ENCODE results near the gene HPN. TPM values are rescaled to one million over a fixed set of nuclear protein-coding genes. Genes with fewer than 3 reads are reported as not detected.

Gene HPN
- total and polyA plus RNA-seq, 2 donors (not counting 3 experiments of a cell fraction or from before 2014, with no cell fraction given), result 0.10 TPM; not detected in 1

DNA sequence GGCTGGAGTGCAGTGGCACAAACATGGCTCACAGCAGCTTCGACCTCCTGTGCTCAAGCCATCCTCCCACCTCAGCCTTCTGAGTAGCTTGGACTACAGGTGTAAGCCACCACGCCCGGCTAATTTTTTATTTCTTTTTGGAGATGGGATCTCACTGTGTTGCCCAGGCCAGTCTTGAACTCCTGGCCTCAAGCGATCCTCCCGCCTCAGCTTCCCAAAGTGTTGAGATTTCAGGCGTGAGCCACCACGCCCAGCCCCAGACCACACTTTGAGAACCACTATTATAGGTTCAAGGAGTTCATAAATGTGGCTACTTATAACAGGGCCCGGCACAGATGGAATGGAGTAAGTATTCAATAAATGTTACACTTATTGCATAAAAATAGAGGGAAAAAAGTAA, 14.5 kb upstream of the HPN start:
- Histone ChIP-seq H3K27ac (ENCODE audit: insufficient read depth, low read depth, low read length) (no peak overlapping the region), H4K20me1 (replicated peaks; ENCODE audit: control insufficient read depth, extremely low read depth, insufficient read depth, low read length) (no peaks in the 10 kb centered on the region), H3K79me2 (ENCODE audit: control insufficient read depth, insufficient read depth, low read length) (no peaks in the 10 kb centered on the region), H3K9me3 (replicated peaks; ENCODE audit: control insufficient read depth, insufficient read depth, low read length) (no peaks in the 10 kb centered on the region), H3K9ac (replicated peaks; ENCODE audit: extremely low read depth, insufficient read depth, low read length) (no peak overlapping the region), H3K4me1 (ENCODE audit: control insufficient read depth, extremely low read depth, insufficient read depth, low read length) (peaks cover 2% of the 10 kb centered on the region), H2AFZ (ENCODE audit: low read depth, low read length) (no peak overlapping the region), H3K9me1 (replicated peaks; ENCODE audit: control insufficient read depth, extremely low read depth, insufficient read depth, low read length) (no peaks in the 10 kb centered on the region), H3K4me3 (replicated peaks in 1 of 3; ENCODE audit: insufficient read depth in 1 of 3, low read depth in 1 of 3, low read length in 3 of 3) (no peak overlapping the region), H3K36me3 (ENCODE audit: control insufficient read depth in 2 of 2, extremely low read depth in 1 of 2, insufficient read depth in 2 of 2, low read length in 2 of 2) (peaks cover 3 to 47% of the 10 kb centered on the region in 2 experiments), H3K27me3 (ENCODE audit: control insufficient read depth in 2 of 2, insufficient read depth in 2 of 2, low read length in 2 of 2) (no peaks in the 10 kb centered on the region), H3K4me2 (ENCODE audit: insufficient read depth, low read length) (no peak overlapping the region)
- no TSS peak for BruUV-seq (replicated peaks)
- dilution Hi-C loops (cut with MboI; ENCODE audit: extremely low pct_ligation_motif_present, low sequenced_read_pairs), result no loop called here
- no peak for DNase-seq (ENCODE audit: low read depth, low spot score)
- CTCF ChIA-PET, result interaction anchor here (0.8 to 2.0 kb wide), 5 partner anchors 11 to 186 kb away, joined by 3 to 8 read pairs (median 3); no protein-coding TSS in a partner anchor
- POLR2A ChIA-PET, result no interaction called here
- TF ChIP-seq POLR2A (IDR thresholded peaks at IDR 0.05; ENCODE audit: low read depth, low read length) (no peak), EZH2 (IDR thresholded peaks at IDR 0.05; ENCODE audit: borderline replicate concordance, low read depth, low read length, severe bottlenecking) (no peak)
- FAIRE-seq, result no peak
- intact Hi-C loops (cut with micrococcal nuclease), result no loop called here

DNA sequence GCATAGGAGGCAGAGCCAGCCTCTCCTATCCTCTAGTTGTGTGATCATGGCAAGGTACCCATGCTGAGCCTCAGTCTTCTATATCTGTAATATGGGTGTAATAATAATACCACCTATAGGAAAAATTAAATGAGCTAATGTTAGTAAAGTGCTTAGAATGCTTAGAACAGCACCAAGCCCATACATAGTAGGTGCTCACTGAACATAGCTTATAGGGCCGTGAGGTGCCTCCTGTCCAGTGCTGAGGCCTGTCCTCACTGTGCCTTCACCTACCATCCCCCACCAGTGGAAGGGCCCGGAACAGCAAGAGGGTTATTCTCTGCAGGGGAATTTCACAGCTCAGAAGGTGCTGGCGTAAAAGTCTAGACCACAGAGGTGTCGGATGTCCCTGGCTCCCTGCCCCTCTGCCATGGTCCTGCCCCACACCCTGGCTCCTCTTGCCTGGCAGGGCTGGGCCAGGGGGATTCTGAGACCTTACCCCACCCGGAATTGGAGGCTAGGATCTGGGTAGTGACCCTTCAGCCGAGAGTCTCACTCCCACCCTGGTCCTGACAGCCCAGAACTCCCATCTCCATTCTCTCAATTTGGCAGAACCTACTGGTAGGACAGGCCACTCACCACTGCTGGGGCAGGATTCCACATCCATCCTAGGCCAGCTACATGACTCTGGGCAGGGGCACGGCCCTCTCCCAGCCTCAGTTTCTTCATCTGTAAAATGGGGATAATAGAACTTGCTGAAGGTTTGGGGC, 13.5 kb upstream of the HPN start:
- H3K36me3 ChIP-seq (ENCODE audit: control insufficient read depth in 2 of 2, extremely low read depth in 1 of 2, insufficient read depth in 2 of 2, low read length in 2 of 2), result peaks cover 3 to 39% of the 10 kb centered on the region in 2 experiments
- H3K4me3 ChIP-seq (replicated peaks in 1 of 3; ENCODE audit: insufficient read depth in 1 of 3, low read depth in 1 of 3, low read length in 3 of 3), result no peak overlapping the region
- no peak overlapping the region for H3K27ac ChIP-seq (ENCODE audit: insufficient read depth, low read depth, low read length)
- intact Hi-C loops (cut with micrococcal nuclease), result no loop called here
- no peak overlapping the region for H3K4me2 ChIP-seq (ENCODE audit: insufficient read depth, low read length)
- CTCF ChIA-PET, result interaction anchor here (0.7 to 2.0 kb wide), 3 partner anchors 10 to 56 kb away, joined by 3 to 8 read pairs (median 3); no protein-coding TSS in a partner anchor
- DNase-seq (ENCODE audit: low read depth, low spot score), result no peak
- TSS peak; percentile 10 for BruUV-seq (replicated peaks)
- POLR2A ChIA-PET, result interaction anchor here (0.6 kb wide), 1 partner anchor 15 kb away, joined by 3 read pairs; no protein-coding TSS in a partner anchor
- H3K9me1 ChIP-seq (replicated peaks; ENCODE audit: control insufficient read depth, extremely low read depth, insufficient read depth, low read length), result no peaks in the 10 kb centered on the region
- no peaks in the 10 kb centered on the region for H3K9me3 ChIP-seq (replicated peaks; ENCODE audit: control insufficient read depth, insufficient read depth, low read length)
- H4K20me1 ChIP-seq (replicated peaks; ENCODE audit: control insufficient read depth, extremely low read depth, insufficient read depth, low read length), result no peaks in the 10 kb centered on the region
- peaks cover 2% of the 10 kb centered on the region for H3K4me1 ChIP-seq (ENCODE audit: control insufficient read depth, extremely low read depth, insufficient read depth, low read length)
- FAIRE-seq, result no peak
- H3K27me3 ChIP-seq (ENCODE audit: control insufficient read depth in 2 of 2, insufficient read depth in 2 of 2, low read length in 2 of 2), result no peaks in the 10 kb centered on the region
- no peaks in the 10 kb centered on the region for H3K79me2 ChIP-seq (ENCODE audit: control insufficient read depth, insufficient read depth, low read length)
- no peak overlapping the region for H2AFZ ChIP-seq (ENCODE audit: low read depth, low read length)
- TF ChIP-seq MYC (IDR thresholded peaks at IDR 0.05; ENCODE audit: low read depth, low read length) (no peak), GATA2 (IDR thresholded peaks at IDR 0.05; ENCODE audit: insufficient read depth, insufficient read length, low read depth, low read length) (no peak), JUN (IDR thresholded peaks at IDR 0.05; ENCODE audit: borderline replicate concordance, insufficient read depth, insufficient read length, low read depth) (no peak), POLR2A (IDR thresholded peaks at IDR 0.05; ENCODE audit: low read depth, low read length) (peak; percentile 21), EZH2 (IDR thresholded peaks at IDR 0.05; ENCODE audit: borderline replicate concordance, low read depth, low read length, severe bottlenecking) (no peak), POLR2AphosphoS5 (IDR thresholded peaks at IDR 0.05; ENCODE audit: insufficient read depth, low read depth, low read length) (no peak), FOS (IDR thresholded peaks at IDR 0.05; ENCODE audit: borderline replicate concordance, insufficient read depth, low read length) (no peak)
- TF ChIP-seq, protein P1, sequence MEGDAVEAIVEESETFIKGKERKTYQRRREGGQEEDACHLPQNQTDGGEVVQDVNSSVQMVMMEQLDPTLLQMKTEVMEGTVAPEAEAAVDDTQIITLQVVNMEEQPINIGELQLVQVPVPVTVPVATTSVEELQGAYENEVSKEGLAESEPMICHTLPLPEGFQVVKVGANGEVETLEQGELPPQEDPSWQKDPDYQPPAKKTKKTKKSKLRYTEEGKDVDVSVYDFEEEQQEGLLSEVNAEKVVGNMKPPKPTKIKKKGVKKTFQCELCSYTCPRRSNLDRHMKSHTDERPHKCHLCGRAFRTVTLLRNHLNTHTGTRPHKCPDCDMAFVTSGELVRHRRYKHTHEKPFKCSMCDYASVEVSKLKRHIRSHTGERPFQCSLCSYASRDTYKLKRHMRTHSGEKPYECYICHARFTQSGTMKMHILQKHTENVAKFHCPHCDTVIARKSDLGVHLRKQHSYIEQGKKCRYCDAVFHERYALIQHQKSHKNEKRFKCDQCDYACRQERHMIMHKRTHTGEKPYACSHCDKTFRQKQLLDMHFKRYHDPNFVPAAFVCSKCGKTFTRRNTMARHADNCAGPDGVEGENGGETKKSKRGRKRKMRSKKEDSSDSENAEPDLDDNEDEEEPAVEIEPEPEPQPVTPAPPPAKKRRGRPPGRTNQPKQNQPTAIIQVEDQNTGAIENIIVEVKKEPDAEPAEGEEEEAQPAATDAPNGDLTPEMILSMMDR (IDR thresholded peaks at IDR 0.05; ENCODE audit: extremely low read depth in 1 of 2, insufficient read depth in 1 of 2, low read depth in 1 of 2, low read length in 2 of 2), result no peak
- TF ChIP-seq, protein P2, sequence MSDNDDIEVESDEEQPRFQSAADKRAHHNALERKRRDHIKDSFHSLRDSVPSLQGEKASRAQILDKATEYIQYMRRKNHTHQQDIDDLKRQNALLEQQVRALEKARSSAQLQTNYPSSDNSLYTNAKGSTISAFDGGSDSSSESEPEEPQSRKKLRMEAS (IDR thresholded peaks at IDR 0.05; ENCODE audit: insufficient read depth, insufficient read length), result no peak
- no peak overlapping the region for H3K9ac ChIP-seq (replicated peaks; ENCODE audit: extremely low read depth, insufficient read depth, low read length)
- dilution Hi-C loops (cut with MboI; ENCODE audit: extremely low pct_ligation_motif_present, low sequenced_read_pairs), result no loop called here
